ENCODE results near the gene SH3RF1. TPM values are rescaled to one million over a fixed set of nuclear protein-coding genes. Genes with fewer than 3 reads are reported as not detected.

The SH3RF1 gene
- total RNA-seq, 1 donor from 2014 or later = 18.6 TPM

DNA sequence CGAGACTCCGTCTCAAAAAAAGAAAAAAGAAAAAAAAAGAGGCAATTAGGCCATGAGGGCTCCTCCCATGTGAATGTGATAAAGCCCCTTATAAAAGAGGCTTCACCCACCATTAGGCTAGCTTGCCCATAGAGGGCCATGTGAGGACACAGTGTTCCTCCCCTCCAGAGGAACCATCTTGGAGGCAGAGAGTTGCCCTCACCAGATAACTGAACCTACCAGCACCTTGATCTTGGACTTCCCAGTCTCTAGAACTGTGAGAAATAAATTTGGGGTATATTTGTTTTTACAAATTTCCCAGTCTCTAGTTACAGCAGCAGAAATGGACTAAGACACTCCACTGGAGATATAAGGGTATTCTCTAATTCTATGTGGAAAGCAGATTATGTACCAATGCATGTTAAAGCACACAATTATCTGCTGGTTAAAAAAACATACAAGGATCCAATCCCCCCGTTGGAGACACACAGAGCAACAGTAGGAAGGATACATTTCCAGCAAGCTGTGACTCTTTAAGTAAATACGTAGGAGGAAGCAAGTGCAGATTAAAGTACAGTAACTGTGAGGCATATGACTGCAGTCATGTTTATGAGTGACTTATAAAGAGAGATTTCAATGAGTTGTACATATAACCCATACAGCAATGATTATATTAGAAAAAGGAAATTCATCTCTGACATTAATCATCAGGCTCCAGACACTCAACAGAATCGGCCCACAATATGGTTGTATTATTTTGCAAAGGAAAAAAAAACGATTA, 21.4 kb downstream of the SH3RF1 start:
- DNase-seq (ENCODE audit: low read depth, low spot score) = no peak
- H3K36me3 Mint-ChIP-seq (ENCODE audit: low read depth) = peaks cover 10% of the 10 kb centered on the region
- no peaks in the 10 kb centered on the region for H3K27me3 Mint-ChIP-seq (ENCODE audit: low read depth)
- peaks cover 73% of the 10 kb centered on the region for H3K4me1 Mint-ChIP-seq
- H3K4me3 Mint-ChIP-seq = no peak overlapping the region
- no peaks in the 10 kb centered on the region for H3K9me3 Mint-ChIP-seq
- TF ChIP-seq CTCF (conservative IDR thresholded peaks at IDR 0.05) = no peak
- H3K27ac Mint-ChIP-seq (ENCODE audit: unreplicated experiment) = no peak overlapping the region

- TF ChIP-seq CTCF (conservative IDR thresholded peaks at IDR 0.05) = no peak
- no peaks in the 10 kb centered on the region for H3K9me3 Mint-ChIP-seq
- no peak for DNase-seq (ENCODE audit: low read depth, low spot score)
- peaks cover 10% of the 10 kb centered on the region for H3K36me3 Mint-ChIP-seq (ENCODE audit: low read depth)
- H3K27ac Mint-ChIP-seq (ENCODE audit: unreplicated experiment) = no peak overlapping the region
- H3K27me3 Mint-ChIP-seq (ENCODE audit: low read depth) = no peaks in the 10 kb centered on the region
- no peak overlapping the region for H3K4me3 Mint-ChIP-seq
- peaks cover 79% of the 10 kb centered on the region for H3K4me1 Mint-ChIP-seq
These were observed 22.1 kb downstream of the SH3RF1 start for GRCh38 chr4:169248645-169249044.

GRCh38 chr4:169246957-169247396, 23.8 kb downstream of the SH3RF1 start:
- peak overlapping the region; percentile 2 for H3K27ac Mint-ChIP-seq (ENCODE audit: unreplicated experiment)
- no peak overlapping the region for H3K4me3 Mint-ChIP-seq
- H3K27me3 Mint-ChIP-seq (ENCODE audit: low read depth) = no peaks in the 10 kb centered on the region
- peaks cover 73% of the 10 kb centered on the region for H3K4me1 Mint-ChIP-seq
- peaks cover 10% of the 10 kb centered on the region for H3K36me3 Mint-ChIP-seq (ENCODE audit: low read depth)
- DNase-seq (ENCODE audit: low read depth, low spot score) = no peak
- no peaks in the 10 kb centered on the region for H3K9me3 Mint-ChIP-seq
- no peak for TF ChIP-seq CTCF (conservative IDR thresholded peaks at IDR 0.05)

- Mint-ChIP-seq H3K36me3 (ENCODE audit: low read depth) (peaks cover 10% of the 10 kb centered on the region), H3K4me1 (peaks cover 66% of the 10 kb centered on the region), H3K27ac (ENCODE audit: unreplicated experiment) (no peak overlapping the region), H3K4me3 (no peak overlapping the region), H3K9me3 (no peaks in the 10 kb centered on the region), H3K27me3 (ENCODE audit: low read depth) (no peaks in the 10 kb centered on the region)
- no peak for TF ChIP-seq CTCF (conservative IDR thresholded peaks at IDR 0.05)
- no peak for DNase-seq (ENCODE audit: low read depth, low spot score)
These were observed 24.5 kb downstream of the SH3RF1 start for GRCh38 chr4:169246279-169246678.

DNA sequence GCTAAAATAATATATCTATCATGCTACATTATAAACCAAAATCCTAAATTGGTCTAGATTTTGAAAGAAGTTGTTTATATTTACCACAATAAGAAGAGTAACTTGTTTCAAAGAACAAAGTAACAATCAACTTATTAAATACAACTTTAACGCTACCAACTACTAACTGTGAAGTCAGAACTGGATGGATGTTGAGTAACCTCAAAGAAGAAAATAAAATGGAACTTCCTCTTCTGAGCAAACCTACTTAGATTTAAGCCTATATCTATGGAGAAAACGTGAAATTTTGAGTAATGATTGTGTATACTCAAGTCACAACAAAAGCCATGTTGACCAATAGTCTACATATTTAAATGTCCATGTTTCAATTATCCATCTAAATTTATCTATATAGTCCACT, 25.7 kb downstream of the SH3RF1 start:
- H3K4me3 Mint-ChIP-seq = no peak overlapping the region
- peaks cover 58% of the 10 kb centered on the region for H3K4me1 Mint-ChIP-seq
- H3K36me3 Mint-ChIP-seq (ENCODE audit: low read depth) = peaks cover 10% of the 10 kb centered on the region
- peak overlapping the region; percentile 4 for H3K27ac Mint-ChIP-seq (ENCODE audit: unreplicated experiment)
- TF ChIP-seq CTCF (conservative IDR thresholded peaks at IDR 0.05) = no peak
- H3K9me3 Mint-ChIP-seq = no peaks in the 10 kb centered on the region
- H3K27me3 Mint-ChIP-seq (ENCODE audit: low read depth) = no peaks in the 10 kb centered on the region
- no peak for DNase-seq (ENCODE audit: low read depth, low spot score)
